Vagina (tissue), 2 donors: ENCODE measurements around the gene GBP3.

Experiments
- POLR2A ChIP-seq, 2 donors: fragments of 450-650 bp; IDR thresholded peaks; one replicate each; pipeline ENCODE4 v1.6.1; 2017; ENCODE audit warnings: antibody characterized with exemption in 2 of 2, mild to moderate bottlenecking in 2 of 2, moderate library complexity in 2 of 2
- POLR2AphosphoS5 ChIP-seq, 2 donors: sonication (generic); formaldehyde crosslinking; IDR thresholded peaks; one replicate each; pipeline ENCODE4 v1.9.0; 2017; ENCODE audit warnings: antibody characterized with exemption in 2 of 2, mild to moderate bottlenecking in 2 of 2, low read depth in 1 of 2; ENCODE audit not compliant: insufficient read depth in 1 of 2
- TF ChIP-seq, protein P1 (sequence below), 3 experiments: fragments of 450-650 bp in 2 of 3; fragments of 200-600 bp in 1 of 3; sonication (generic) in 1 of 3; IDR thresholded peaks; one replicate each; pipeline ENCODE4 v1.5.1; 2017 to 2019; ENCODE audit warnings: antibody characterized with exemption in 3 of 3, mild to moderate bottlenecking in 2 of 3, moderate library complexity in 2 of 3

DNA sequence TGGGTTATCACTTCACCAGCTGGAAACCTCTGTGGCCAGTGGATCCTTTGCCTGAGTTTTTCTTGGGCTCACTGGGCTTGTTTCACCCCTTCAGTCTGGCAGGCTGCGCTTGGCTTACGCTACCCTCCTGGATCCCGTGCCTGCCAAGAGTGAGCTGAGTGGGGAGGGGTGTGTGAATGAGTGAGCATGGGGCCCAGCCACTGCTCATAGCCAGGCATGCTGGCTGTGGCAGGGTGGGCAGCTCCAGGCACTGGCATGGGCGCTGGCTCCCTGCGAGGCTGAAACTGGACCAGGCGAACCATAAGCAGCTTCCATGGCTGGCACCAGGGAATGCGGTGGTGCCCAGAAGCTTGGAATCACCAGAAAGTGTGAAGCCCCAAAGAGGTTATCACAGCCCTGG, 19.8 kb upstream of the GBP3 start:
- TF ChIP-seq, protein P1, sequence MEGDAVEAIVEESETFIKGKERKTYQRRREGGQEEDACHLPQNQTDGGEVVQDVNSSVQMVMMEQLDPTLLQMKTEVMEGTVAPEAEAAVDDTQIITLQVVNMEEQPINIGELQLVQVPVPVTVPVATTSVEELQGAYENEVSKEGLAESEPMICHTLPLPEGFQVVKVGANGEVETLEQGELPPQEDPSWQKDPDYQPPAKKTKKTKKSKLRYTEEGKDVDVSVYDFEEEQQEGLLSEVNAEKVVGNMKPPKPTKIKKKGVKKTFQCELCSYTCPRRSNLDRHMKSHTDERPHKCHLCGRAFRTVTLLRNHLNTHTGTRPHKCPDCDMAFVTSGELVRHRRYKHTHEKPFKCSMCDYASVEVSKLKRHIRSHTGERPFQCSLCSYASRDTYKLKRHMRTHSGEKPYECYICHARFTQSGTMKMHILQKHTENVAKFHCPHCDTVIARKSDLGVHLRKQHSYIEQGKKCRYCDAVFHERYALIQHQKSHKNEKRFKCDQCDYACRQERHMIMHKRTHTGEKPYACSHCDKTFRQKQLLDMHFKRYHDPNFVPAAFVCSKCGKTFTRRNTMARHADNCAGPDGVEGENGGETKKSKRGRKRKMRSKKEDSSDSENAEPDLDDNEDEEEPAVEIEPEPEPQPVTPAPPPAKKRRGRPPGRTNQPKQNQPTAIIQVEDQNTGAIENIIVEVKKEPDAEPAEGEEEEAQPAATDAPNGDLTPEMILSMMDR (IDR thresholded peaks at IDR 0.05): no peak
- TF ChIP-seq POLR2AphosphoS5 (IDR thresholded peaks at IDR 0.05; ENCODE audit: insufficient read depth in 1 of 2, low read depth in 1 of 2) (no peak), POLR2A (IDR thresholded peaks at IDR 0.05) (no peak)
